NCI-H446 (cell line): ENCODE results near the gene STAB2.

Experiments used
- DNase-seq, 2 experiments: peaks; one replicate each; lab custom pipeline; 2025; lab: John Stamatoyannopoulos, UW

STAB2 gene, protein sequence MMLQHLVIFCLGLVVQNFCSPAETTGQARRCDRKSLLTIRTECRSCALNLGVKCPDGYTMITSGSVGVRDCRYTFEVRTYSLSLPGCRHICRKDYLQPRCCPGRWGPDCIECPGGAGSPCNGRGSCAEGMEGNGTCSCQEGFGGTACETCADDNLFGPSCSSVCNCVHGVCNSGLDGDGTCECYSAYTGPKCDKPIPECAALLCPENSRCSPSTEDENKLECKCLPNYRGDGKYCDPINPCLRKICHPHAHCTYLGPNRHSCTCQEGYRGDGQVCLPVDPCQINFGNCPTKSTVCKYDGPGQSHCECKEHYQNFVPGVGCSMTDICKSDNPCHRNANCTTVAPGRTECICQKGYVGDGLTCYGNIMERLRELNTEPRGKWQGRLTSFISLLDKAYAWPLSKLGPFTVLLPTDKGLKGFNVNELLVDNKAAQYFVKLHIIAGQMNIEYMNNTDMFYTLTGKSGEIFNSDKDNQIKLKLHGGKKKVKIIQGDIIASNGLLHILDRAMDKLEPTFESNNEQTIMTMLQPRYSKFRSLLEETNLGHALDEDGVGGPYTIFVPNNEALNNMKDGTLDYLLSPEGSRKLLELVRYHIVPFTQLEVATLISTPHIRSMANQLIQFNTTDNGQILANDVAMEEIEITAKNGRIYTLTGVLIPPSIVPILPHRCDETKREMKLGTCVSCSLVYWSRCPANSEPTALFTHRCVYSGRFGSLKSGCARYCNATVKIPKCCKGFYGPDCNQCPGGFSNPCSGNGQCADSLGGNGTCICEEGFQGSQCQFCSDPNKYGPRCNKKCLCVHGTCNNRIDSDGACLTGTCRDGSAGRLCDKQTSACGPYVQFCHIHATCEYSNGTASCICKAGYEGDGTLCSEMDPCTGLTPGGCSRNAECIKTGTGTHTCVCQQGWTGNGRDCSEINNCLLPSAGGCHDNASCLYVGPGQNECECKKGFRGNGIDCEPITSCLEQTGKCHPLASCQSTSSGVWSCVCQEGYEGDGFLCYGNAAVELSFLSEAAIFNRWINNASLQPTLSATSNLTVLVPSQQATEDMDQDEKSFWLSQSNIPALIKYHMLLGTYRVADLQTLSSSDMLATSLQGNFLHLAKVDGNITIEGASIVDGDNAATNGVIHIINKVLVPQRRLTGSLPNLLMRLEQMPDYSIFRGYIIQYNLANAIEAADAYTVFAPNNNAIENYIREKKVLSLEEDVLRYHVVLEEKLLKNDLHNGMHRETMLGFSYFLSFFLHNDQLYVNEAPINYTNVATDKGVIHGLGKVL (N-terminal part only)

DNA sequence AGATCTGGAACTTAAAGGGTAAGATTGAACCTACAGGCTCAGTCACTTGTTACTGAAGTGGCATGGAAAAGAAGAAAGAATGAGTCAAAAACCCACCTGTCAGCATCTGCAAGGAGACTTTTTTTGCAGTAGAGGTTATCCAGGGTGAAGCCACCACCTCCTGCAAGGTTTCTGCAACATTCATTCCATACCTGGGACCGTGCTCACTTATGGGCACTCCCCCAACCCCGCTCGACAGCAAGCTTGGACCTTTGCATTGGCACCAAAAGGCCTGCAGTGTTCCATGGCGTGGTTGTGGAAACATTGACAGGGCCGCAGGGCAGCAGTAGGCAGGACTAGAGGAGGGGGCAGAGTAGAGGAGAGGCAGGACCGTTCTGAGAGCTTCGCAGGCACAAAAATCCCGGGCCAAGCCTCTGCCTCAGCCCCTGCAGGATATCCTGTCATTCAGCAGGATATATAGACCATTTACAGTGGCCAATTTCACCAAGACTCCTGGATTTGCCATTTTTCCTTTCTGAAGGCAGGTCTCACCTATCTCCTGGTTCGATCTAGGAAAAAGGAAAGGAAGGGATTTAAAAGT, at the start of gene STAB2:
STAB2 (plus strand) TSS at position 483 of the 580 bp plus-strand sequence. CDS start 204 bp downstream, outside the sequence.
- DNase-seq, result no peak

DNA sequence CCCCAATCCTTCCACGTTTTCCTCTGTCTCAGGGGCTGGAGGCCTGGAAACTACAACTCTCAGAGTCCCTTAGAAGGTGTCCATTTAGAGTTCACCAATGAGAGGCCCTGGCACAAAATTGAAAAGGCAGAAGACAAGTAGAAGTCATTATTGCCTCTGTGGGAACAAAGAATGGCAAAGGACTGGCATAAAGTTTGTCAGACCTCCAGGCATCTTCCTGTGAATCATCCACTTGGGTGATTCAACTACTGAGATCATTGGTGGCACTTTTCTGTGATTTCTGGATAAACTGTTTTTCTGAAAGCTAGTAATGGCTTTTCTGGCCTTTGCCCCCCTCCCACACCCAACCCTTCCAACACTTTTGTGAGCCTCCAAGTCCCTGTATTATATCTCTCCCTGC, 48.7 kb upstream of the STAB2 start:
- no peak for DNase-seq

DNA sequence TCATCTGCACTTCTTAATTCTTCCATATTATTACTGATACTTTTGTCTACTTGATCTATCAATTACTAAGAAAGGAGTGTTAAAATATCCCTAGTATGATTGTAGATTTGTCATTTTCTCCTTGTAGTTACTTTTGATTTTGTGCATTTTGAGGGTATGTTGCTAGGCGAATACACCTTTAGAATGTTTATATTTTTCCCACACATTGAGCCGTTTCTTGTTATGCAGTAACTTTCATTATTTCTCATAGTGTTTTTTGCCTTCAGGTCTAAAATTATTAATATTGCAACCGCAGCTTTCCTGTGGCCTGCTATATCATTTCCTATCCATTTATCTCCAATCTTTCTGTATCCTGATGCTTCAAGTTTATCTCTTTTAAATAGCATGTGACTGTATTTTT, 46.8 kb upstream of the STAB2 start:
- DNase-seq, result no peak

DNA sequence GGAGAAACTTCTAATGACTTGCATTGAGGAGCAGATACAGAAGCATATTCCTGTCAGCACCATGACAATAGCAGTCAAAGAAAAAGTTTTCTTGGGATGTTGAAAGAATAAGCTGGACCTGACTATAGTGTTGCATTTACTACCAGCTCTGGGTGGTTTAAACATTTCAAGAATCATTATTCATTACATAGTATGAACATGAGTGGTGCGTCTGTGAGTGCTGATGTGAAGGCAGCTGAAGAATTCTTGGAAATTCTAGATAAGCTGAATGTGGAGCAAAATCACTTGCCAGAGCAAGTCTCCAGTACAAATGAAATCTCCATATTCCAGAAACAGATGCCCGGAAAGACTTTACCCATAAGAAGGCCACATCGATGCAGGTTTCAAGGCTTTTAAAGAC, 45.0 kb upstream of the STAB2 start:
- no peak for DNase-seq

DNA sequence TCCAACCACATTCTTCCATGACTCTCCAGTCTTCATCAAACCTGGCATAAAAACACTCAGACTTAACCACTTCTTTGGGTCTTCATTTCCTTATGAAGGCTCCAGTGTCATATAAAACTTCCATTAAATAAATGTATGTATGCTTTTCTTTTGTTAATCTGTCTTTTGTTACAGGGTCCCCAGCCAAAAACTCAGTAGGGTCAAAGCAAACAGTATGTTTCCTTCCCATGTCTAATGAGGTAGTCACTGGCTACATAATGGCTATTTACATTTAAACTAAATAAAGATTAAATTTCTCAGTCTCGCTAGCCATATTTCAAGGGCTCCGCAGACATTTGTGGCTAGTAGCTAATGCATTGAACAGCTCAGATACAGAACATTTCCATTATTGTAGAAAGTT, 40.1 kb upstream of the STAB2 start:
- no peak for DNase-seq

DNA sequence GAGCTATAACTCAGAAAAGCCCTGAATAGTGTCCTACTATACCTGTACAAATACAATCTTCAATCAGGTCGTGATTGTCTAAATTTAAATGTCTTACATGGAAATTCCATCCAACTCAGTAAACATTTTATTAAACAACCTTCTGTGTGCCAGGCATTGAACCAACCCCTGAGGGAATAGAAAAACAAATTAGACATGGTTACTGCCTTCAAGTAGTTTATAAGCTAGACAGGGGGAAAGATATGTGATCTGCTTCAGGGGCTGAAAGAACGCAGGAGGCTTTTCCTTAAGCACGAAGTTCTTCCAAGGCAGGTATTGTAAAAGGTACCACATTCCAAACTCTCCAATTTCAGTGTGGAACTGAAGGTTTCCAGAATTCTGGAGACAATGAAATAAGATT, 39.7 kb upstream of the STAB2 start:
- no peak for DNase-seq

DNA sequence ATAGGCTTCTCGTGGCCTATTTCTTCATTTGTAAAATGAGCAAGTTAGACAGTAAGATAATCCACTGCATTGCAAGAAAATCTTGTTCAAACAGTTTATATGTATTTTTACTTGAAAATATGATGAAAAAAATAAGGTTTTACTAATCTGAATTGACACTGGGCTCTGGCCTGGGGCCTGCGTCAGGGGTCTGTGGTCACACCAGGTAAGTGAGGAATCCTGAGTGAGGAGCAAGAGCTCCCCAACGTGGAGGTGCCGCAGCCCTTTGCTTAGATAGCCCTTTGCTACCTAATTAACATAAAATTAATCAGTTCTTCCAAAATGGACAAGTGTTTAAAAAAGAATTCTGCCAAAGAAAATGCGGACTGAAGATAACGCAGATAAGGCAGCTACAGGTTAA, 39.1 kb upstream of the STAB2 start:
- DNase-seq, result no peak

DNA sequence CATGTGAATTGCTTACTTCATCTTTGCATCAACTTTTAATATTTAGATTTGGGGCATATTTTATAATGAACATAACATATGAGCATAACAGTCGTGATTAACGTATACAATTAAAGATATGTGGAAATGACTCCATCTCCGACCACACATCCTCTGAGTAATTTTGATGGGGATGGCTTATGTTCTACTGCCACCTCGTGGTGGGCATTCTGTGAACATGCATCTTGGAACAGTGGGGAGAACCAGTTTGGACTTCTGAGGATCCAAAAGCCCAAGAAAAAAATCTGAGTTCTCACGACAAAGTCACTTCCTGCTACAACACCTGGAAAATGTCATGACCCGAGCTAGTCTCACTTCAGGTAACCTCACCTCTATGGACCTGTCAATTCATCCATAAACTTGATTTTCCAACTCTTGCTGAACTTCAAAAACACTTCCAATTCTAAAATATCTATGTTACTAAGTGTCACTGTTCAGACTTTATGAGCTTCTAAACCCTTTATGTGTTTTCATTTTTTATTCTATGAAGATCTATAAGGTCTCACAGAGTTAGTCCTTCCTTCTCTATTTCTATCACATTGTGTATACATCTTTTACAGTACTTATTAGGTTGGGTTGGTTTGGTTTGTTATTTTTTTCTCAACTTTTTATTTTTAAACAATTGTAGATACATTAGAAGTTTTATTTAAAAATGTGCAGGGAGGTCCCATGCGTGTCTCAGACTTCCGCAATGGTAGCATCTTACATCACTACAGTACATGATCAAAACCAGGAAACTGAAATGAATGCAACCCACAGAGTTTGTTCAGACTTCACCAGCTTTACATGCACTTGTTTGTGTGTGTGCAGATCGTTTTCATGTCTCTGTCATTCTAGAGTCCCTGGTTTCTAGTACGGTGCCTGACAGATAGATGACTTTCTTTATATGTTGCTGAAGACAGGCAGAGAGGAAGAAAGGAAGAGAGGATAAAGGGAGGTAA, 38.2 kb upstream of the STAB2 start:
- peak; percentile 51 to 71 for DNase-seq

DNA sequence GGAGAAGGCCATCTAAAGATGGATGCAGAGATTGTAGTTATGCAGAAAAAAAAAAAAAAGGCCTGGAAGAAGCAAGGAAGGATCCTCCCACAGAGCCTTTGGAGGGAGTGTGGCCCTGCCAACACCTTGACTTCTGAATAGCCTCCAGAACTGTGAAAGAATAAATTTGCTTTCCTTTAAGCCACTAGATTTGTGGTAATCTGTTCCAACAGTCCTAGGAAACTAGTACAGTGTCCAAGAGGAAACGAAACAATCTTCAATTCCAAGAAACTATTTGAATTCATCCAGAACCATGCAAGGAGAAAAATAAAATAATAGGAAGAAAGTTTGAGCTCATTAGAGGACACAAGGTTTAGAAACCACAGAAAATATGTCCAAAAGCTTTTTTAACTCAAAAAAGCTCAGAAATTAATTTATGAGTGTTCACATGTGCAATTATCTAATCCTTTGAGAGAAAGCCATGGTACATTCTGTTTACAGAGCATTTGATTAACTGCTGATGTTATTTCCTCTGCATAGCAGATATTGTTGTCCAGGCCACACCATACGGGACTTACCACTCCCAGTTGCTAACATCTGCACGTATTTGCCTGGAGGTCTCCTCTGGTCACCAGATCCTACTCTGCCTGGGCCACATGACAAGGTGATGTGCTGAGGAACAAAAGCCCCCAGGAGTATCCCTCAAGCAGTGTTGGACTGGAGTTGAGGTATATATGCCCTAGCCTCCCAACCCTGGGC, 30.0 kb upstream of the STAB2 start:
- no peak for DNase-seq

DNA sequence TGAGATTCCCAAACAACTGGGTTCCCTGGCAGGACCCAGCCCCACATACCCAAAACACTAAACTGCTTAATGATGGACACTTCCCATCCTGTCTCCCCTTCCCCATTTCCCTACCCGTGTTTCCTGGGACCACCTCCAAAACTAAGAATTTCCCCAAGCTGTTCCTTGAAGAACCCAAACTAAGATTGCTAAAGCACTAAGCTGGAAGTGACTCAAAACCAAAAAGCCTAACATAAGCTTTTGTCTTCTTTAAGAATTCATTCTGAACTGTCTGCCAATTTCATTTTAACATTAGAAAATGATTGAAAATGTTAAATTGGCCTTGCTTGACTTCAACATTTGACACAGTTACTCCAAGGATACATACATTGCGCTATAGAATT, 29.5 kb upstream of the STAB2 start:
- no peak for DNase-seq

DNA sequence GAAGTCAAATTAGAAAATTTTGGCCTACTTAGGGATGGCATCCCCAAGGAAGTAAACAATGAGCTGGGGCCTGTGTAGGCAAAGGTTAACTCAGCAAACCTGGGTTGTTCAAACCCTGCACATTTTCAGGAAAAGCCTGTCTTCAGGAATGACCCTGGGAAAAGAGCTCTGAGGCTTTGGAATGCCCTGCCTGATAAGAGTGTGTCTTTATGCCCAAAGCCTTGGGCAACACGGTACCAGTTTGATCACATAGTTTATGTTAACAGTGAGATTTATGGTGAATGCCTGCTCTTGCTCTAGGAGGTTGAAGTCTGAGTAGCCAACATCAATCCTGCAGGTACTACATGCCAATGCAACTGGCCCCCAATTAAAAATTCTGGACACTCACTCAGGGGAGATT, 28.2 kb upstream of the STAB2 start:
- no peak for DNase-seq

DNA sequence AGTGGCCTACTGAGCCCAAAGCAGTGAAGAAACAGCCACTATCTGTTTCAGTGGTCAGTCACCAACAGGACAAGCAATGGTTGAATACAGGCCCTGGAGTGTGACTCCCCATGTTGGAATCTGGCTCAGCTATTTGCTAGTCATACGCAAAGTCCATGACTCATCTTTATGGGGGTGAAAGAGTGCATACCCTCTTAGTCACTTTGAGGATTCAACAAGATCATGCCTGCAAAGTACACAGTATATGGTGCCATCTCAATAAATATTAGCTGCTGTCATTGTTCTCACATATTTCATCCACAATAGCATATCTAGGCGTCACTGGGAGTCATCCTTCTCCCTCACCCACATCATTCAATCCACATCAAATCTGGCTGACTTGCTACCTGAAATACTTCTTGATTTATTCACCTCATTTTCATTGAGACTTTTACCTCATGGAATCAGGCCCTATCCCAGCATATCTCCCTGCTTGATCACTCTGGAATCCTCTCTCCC, 26.4 kb upstream of the STAB2 start:
- DNase-seq, result no peak

DNA sequence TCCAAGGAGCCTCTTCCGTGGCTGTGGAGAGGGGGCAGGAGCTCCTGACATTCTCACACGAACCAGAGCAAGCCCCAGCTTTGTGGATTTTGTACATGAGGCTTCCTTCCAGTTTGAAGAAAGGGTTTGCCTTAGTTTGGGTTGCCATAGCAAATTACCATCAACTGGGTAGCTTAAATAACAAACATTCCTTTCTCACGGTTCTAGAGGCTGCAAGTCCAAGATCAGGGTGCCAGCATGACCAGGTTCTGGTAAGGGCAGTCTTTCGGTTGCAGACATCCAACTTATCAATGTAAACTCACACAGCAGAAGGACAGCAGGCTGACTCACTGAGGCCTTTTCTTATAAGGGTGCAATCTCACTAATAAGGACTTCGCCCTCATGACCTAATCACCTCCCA, 25.9 kb upstream of the STAB2 start:
- DNase-seq, result no peak

DNA sequence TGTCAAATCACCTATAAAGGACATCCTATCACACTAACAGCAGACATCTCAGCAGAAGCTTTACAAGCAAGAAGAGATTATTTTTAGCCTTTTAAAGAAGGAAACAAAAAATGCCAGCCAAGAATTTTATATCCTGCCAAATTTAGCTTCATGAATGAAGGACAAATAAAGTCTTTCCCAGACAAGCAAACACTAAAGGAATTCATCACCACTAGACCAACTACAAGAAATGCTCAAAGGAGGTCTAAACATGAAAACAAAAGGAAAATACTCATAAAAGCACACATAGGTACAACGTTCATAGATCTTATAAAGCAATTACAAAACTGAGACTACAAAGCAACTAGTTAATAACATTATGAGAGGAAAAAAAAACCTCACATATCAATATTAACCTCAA, 20.7 kb upstream of the STAB2 start:
- DNase-seq, result no peak

DNA sequence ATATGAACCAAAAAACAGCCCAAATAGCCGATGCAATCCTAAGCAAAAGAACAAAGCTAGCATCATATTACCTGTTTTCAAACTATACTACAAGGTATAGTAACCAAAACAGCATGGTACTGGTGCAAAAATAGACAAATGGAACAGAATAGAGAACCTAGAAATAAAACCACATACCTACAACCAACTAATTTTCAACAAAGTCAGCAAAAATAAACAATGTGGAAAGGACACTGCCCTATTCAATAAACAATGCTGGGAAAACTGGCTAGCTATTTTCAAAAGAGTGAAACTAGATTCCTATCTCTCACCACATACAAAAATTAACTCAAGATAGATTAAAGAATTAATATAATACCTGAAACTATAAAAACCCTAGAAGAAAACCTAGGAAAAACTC, 17.8 kb upstream of the STAB2 start:
- DNase-seq, result no peak

DNA sequence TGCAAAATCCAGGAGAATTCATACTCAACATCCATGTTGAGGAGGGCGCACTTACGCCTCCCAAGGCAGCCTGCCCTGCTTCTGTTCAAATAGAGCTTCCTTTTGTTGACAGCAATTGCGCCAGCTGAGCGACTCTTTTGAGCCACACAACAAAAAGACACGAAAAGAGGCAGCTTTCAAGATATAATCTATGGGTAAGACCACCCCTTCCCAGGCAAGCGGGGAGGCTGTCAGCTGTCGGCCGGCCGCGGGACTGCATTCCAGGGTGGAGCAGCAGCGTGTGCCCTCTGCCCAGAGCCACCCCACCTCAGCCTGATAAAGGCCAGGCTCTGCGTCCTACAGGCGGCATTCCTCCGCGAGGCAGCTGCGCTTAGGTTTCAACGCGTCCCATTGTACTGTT, 15.8 kb upstream of the STAB2 start:
- no peak for DNase-seq

DNA sequence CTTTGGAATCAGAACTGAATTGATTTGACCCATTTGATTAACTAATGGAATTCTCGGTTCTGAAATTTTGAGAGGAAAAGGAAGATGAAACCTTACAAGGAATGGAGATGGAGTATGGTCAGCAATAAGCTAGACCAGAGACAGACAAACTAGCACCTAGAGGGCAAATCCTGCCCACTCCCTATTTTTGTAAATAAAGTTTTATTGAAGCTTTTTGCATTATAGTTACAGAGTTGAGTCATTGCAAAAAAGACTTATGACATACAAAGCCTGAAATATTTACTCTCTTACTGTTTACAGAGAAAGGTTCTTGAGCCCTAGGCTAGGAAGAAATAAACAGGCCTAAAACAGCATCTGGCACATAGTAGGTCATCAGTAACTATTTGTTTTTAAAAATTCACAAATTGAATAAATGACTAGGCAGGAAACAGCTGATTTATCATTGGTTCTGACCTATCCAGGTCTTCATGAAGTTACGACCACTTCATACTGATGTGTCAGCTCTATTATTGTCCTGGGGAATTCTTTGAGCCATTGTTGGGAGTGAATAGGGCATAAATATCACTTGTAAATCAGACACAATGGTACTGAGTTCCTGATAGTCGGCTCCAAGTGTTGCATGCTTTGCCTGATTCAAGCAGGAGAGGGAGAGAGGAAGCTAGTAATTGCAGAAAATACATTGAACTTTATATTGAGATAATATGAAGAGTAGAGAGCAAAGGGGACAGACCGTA, 14.6 kb upstream of the STAB2 start:
- no peak for DNase-seq

DNA sequence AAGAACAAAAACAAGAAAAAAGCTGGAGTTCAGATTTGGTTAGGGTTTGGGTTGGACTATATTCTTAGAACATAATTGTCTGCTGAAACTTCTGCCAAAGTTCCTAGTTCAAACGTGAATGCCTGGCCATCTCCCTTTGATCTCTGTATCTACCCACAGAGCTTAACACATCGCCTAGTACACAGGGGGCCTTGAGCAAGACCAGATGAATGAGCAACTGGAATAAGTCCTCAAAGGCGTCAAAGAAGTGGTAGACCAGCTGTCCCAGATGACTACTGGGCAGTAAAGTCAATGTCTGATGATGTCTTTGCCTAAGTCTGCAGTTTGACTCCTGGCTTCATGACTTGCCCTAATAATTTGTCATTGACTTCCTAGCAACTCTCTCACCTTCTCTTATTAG, 13.9 kb upstream of the STAB2 start:
- DNase-seq, result no peak

DNA sequence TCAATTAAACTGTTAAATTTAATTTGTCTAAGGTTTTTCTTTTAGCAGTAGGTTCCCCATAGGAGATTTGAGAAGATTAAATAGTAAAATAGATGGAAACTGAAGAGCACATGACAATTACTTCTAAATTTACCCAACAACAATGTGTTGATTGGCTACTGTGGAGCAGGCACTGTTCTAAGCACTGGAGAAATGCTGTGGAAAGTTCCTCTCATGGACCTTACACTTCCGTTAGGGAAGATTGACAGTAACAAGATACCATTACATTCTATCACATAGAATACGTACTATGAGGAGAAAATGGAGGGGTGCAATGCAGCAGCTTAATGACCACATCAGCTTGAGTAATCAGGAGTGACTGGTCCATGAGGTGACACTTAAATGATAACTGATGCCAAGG, 8.1 kb upstream of the STAB2 start:
- DNase-seq, result no peak
